Measurements from ENCODE around the gene SWAP70. TPM values are rescaled to one million over a fixed set of nuclear protein-coding genes. Genes with fewer than 3 reads are reported as not detected.

The SWAP70 gene
- polyA plus RNA-seq, 3 donors, result 10.9 to 26.4 (median 13.8) TPM

- no peaks in the 10 kb centered on the region for H3K9me3 ChIP-seq (replicated peaks in 1 of 2; ENCODE audit: control insufficient read depth in 1 of 2, insufficient read depth in 1 of 2, low read length in 2 of 2)
- no peak overlapping the region for H3K9ac ChIP-seq (ENCODE audit: insufficient read depth, low read length, poor library complexity, severe bottlenecking)
- Mint-ChIP-seq H3K4me1 (peaks cover under 1% of the 10 kb centered on the region), H3K36me3 (peaks cover 53 to 54% of the 10 kb centered on the region in 2 donors), H3K9me3 (no peaks in the 10 kb centered on the region), H3K4me3 (no peak overlapping the region), H3K27ac (no peak overlapping the region), H3K27me3 (ENCODE audit: low read depth in 3 of 3) (peaks cover 0 to 2% (median 0%) of the 10 kb centered on the region in 3 donors)
- no peak overlapping the region for H2AFZ ChIP-seq (ENCODE audit: insufficient read depth, low read depth, low read length, poor library complexity, severe bottlenecking)
- no peak for DNase-seq
- H4K20me1 ChIP-seq (ENCODE audit: insufficient read depth, low read length), result no peaks in the 10 kb centered on the region
- intact Hi-C loops (cut with micrococcal nuclease), result no loop called here
- H3K79me2 ChIP-seq (ENCODE audit: insufficient read depth, low read length), result no peaks in the 10 kb centered on the region
- H3K4me2 ChIP-seq (replicated peaks; ENCODE audit: extremely low read depth, low read length, poor library complexity, severe bottlenecking), result no peak overlapping the region
- no peaks in the 10 kb centered on the region for H3K27me3 ChIP-seq (ENCODE audit: control insufficient read depth in 2 of 2, insufficient read depth in 2 of 2, low read length in 2 of 2)
- WGBS (ENCODE audit: insufficient coverage), result 100% methylated on average over 2 of the region's 3 CpGs
- H3K27ac ChIP-seq (ENCODE audit: low read depth in 1 of 2, low read length in 2 of 2), result no peak overlapping the region
- H3K4me1 ChIP-seq (ENCODE audit: control insufficient read depth in 1 of 2, insufficient read depth in 2 of 2, low read length in 2 of 2), result no peaks in the 10 kb centered on the region
- no peak overlapping the region for H3K4me3 ChIP-seq (replicated peaks in 1 of 3; ENCODE audit: low read depth in 2 of 3, low read length in 3 of 3)
- H3K36me3 ChIP-seq (replicated peaks in 1 of 2; ENCODE audit: control insufficient read depth in 1 of 2, insufficient read depth in 2 of 2, low read length in 2 of 2), result peaks cover 28 to 75% of the 10 kb centered on the region in 2 donors
- TF ChIP-seq, protein P1, sequence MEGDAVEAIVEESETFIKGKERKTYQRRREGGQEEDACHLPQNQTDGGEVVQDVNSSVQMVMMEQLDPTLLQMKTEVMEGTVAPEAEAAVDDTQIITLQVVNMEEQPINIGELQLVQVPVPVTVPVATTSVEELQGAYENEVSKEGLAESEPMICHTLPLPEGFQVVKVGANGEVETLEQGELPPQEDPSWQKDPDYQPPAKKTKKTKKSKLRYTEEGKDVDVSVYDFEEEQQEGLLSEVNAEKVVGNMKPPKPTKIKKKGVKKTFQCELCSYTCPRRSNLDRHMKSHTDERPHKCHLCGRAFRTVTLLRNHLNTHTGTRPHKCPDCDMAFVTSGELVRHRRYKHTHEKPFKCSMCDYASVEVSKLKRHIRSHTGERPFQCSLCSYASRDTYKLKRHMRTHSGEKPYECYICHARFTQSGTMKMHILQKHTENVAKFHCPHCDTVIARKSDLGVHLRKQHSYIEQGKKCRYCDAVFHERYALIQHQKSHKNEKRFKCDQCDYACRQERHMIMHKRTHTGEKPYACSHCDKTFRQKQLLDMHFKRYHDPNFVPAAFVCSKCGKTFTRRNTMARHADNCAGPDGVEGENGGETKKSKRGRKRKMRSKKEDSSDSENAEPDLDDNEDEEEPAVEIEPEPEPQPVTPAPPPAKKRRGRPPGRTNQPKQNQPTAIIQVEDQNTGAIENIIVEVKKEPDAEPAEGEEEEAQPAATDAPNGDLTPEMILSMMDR (IDR thresholded peaks at IDR 0.05), result no peak
Measured at GRCh38 chr11:9802291-9802861, 138.5 kb downstream of the SWAP70 start.

Other genes starting within 250 kb of the SWAP70 start
- 10 to 100 TPM; 26.8 to 30.5 (median 30.1) TPM for gene ZNF143, start 203.1 kb upstream of the SWAP70 start, polyA plus RNA-seq
- under 1 TPM; 0.05 to 0.41 (median 0.22) TPM for gene WEE1, start 90.4 kb upstream of the SWAP70 start, polyA plus RNA-seq

Data from CD14-positive monocyte (primary cell).